ENCODE data around the gene IGFBP2.

DNA sequence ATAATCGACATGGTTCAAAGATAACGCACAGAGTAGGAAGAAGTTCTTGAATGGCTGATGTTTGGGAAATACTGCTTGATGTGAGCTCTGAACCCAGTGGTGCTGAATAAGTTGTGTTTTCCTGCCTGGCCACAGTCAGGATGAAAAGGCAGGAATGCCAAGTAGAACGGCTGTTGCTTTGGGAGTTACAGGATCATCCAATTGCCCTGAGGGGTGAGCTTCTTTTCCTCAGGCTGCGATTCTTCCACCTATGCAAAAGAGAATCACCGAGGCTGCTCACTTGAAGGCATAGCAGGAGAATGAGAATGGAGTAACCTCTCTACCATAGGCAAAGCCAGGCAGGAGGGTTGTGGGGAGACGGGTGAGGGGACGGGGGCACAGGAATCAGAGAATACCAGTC lies 14.4 kb upstream of the IGFBP2 start:
- TF ChIP-seq, protein P1, sequence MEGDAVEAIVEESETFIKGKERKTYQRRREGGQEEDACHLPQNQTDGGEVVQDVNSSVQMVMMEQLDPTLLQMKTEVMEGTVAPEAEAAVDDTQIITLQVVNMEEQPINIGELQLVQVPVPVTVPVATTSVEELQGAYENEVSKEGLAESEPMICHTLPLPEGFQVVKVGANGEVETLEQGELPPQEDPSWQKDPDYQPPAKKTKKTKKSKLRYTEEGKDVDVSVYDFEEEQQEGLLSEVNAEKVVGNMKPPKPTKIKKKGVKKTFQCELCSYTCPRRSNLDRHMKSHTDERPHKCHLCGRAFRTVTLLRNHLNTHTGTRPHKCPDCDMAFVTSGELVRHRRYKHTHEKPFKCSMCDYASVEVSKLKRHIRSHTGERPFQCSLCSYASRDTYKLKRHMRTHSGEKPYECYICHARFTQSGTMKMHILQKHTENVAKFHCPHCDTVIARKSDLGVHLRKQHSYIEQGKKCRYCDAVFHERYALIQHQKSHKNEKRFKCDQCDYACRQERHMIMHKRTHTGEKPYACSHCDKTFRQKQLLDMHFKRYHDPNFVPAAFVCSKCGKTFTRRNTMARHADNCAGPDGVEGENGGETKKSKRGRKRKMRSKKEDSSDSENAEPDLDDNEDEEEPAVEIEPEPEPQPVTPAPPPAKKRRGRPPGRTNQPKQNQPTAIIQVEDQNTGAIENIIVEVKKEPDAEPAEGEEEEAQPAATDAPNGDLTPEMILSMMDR (conservative IDR thresholded peaks at IDR 0.05), result no peak
- no peak for TF ChIP-seq ZFX (IDR thresholded peaks at IDR 0.05)
